HCT116 (cell line): ENCODE results near the gene MEIOSIN. TPM values are rescaled to one million over a fixed set of nuclear protein-coding genes. Genes with fewer than 3 reads are reported as not detected.
A peak's percentile ranks its signal among the peaks of the same experiment; 100 is the strongest.

Experiments used
- ATAC-seq: fragments of 200-7000 bp; cut with Tn5 transposase; 2 replicates; pipeline ENCODE4 v1.9.1; 2020; ENCODE audit warnings: mild to moderate bottlenecking, moderate library complexity
- BruUV-seq: library from RNA; stranded (reverse); fragments of 400-500 nt; replicated peaks from 2 replicates; lab custom pipeline; 2021; lab: Mats Ljungman, UMichigan
- CTCF ChIA-PET: fragments of 300-600 bp; sonication (Branson Sonifier 250); formaldehyde crosslinking; loops from one replicate; lab custom pipeline; 2021; ENCODE audit warnings: antibody characterized with exemption; lab: Charles Lee
- POLR2A ChIA-PET: fragments of 300-600, 350-600 bp; sonication (Branson Sonifier 250); formaldehyde crosslinking; loops from one replicate; lab custom pipeline; 2021; ENCODE audit warnings: antibody characterized with exemption; lab: Charles Lee
- RAD21 ChIA-PET, 2 experiments: fragments of 300-600 bp; sonication (Branson Sonifier 250); formaldehyde crosslinking; loops; one replicate each; lab custom pipeline; 2023; ENCODE audit warnings: low total read pairs in 2 of 2; ENCODE audit not compliant: uncharacterized antibody in 2 of 2, unreplicated experiment in 2 of 2, low non-redundant PET in 1 of 2; lab: Charles Lee
- DNase-seq: peaks from one replicate; pipeline ENCODE4 v3.0.0-alpha.2; 2010; ENCODE audit warnings: low read depth, low spot score
- H2AFZ ChIP-seq: fragments of 200-600 bp; shearing (Covaris generic), sonication (generic); 2 replicates; pipeline ENCODE4 v1.6.1; 2017; ENCODE audit warnings: low read depth, mixed run types, mixed read lengths, antibody characterized with exemption, low read length; ENCODE audit not compliant: poor library complexity, severe bottlenecking
- H3K27ac ChIP-seq: 2 replicates; pipeline ENCODE4 v1.5.1; 2012; ENCODE audit warnings: low read depth, low read length
- H3K27me3 ChIP-seq: fragments of 200-600 bp; sonication (generic); 2 replicates; pipeline ENCODE4 v1.6.1; 2016; ENCODE audit warnings: mixed run types, low read length, mixed read lengths; ENCODE audit not compliant: insufficient read depth
- H3K36me3 ChIP-seq, 2 experiments: fragments of 200-500 bp in 1 of 2; fragments of 200-600 bp in 1 of 2; sonication (Bioruptor generic) in 1 of 2; sonication (generic) in 1 of 2; 2 replicates each; pipeline versions ENCODE4 v1.5.1 to v1.6.1; 2014 to 2016; ENCODE audit warnings: low read length in 2 of 2, inconsistent platforms in 1 of 2, mixed read lengths in 1 of 2, mixed run types in 1 of 2; ENCODE audit not compliant: insufficient read depth in 2 of 2, control insufficient read depth in 1 of 2
- H3K4me1 ChIP-seq, 2 experiments: fragments of 200-600 bp in 1 of 2; sonication (generic) in 1 of 2; 2 replicates each; pipeline versions ENCODE4 v1.5.1 to v1.6.1; 2012 to 2017; ENCODE audit warnings: low read length in 2 of 2, inconsistent platforms in 1 of 2, mild to moderate bottlenecking in 1 of 2, mixed read lengths in 1 of 2, mixed run types in 1 of 2, moderate library complexity in 1 of 2; ENCODE audit not compliant: insufficient read depth in 2 of 2, control insufficient read depth in 1 of 2
- H3K4me2 ChIP-seq: fragments of 200-600 bp; sonication (generic); 2 replicates; pipeline ENCODE4 v1.6.1; 2017; ENCODE audit warnings: mixed run types, low read length, mixed read lengths
- H3K4me3 ChIP-seq, 2 experiments: fragments of 200-600 bp in 1 of 2; sonication (generic) in 1 of 2; replicated peaks in 1 of 2; 2 replicates each; pipeline ENCODE4 v1.5.1; 2011 to 2016; ENCODE audit warnings: low read length in 2 of 2, control low read depth in 1 of 2, low read depth in 1 of 2, mild to moderate bottlenecking in 1 of 2, mixed read lengths in 1 of 2, mixed run types in 1 of 2
- H3K79me2 ChIP-seq: fragments of 200-600 bp; sonication (generic); 2 replicates; pipeline ENCODE4 v1.6.1; 2017; ENCODE audit warnings: mild to moderate bottlenecking, mixed run types, low read length, moderate library complexity, mixed read lengths; ENCODE audit not compliant: insufficient read depth
- H3K9ac ChIP-seq: fragments of 200-600 bp; sonication (generic); 2 replicates; pipeline ENCODE4 v1.6.1; 2016; ENCODE audit warnings: low read length, mixed read lengths
- H3K9me2 ChIP-seq: fragments of 200-600 bp; sonication (generic), shearing (Covaris generic); 2 replicates; pipeline ENCODE4 v1.6.1; 2017; ENCODE audit warnings: mixed run types, mild to moderate bottlenecking, moderate library complexity; ENCODE audit not compliant: insufficient read depth
- H3K9me3 ChIP-seq, 2 experiments: fragments of 200-500 bp in 1 of 2; fragments of 200-600 bp in 1 of 2; sonication (Bioruptor generic) in 1 of 2; sonication (generic) in 1 of 2; 2 replicates each; pipeline ENCODE4 v1.6.1; 2014 to 2017; ENCODE audit warnings: low read length in 2 of 2, mixed read lengths in 2 of 2, inconsistent platforms in 1 of 2, low read depth in 1 of 2, mild to moderate bottlenecking in 1 of 2, mixed run types in 1 of 2, moderate library complexity in 1 of 2; ENCODE audit not compliant: control insufficient read depth in 1 of 2, insufficient read depth in 1 of 2
- H4K20me1 ChIP-seq: fragments of 200-600 bp; sonication (generic), shearing (Covaris generic); 2 replicates; pipeline ENCODE4 v1.6.1; 2017; ENCODE audit warnings: mixed run types, mild to moderate bottlenecking, moderate library complexity; ENCODE audit not compliant: insufficient read depth
- CBX3 ChIP-seq: IDR thresholded peaks from 2 replicates; pipeline ENCODE4 v1.6.1; 2012; ENCODE audit warnings: low read depth
- EGR1 ChIP-seq: IDR thresholded peaks from 2 replicates; pipeline ENCODE4 v1.6.1; 2012; ENCODE audit warnings: low read depth
- EZH2 ChIP-seq: fragments of 200-600 bp; sonication (generic); IDR thresholded peaks from 2 replicates; pipeline ENCODE4 v1.6.1; 2017; ENCODE audit warnings: antibody characterized with exemption, mixed run types
- EZH2phosphoT487 ChIP-seq: fragments of 200-600 bp; IDR thresholded peaks from 2 replicates; pipeline ENCODE4 v1.6.1; 2018; ENCODE audit warnings: antibody characterized with exemption, borderline replicate concordance
- FOSL1 ChIP-seq: IDR thresholded peaks from 2 replicates; pipeline ENCODE4 v1.6.1; 2012; ENCODE audit warnings: low read depth
- JUND ChIP-seq: IDR thresholded peaks from 2 replicates; pipeline ENCODE4 v1.6.1; 2012
- MAX ChIP-seq: IDR thresholded peaks from 2 replicates; pipeline ENCODE4 v1.6.1; 2012
- POLR2A ChIP-seq: IDR thresholded peaks from 2 replicates; pipeline ENCODE4 v1.7.0; 2011; ENCODE audit warnings: borderline replicate concordance; ENCODE audit not compliant: insufficient read depth, insufficient read length; ENCODE audit errors: extremely low read depth
- POLR2AphosphoS5 ChIP-seq: IDR thresholded peaks from 2 replicates; pipeline ENCODE4 v1.6.1; 2011; ENCODE audit warnings: mild to moderate bottlenecking, low read depth, low read length, moderate library complexity
- RAD21 ChIP-seq: IDR thresholded peaks from 2 replicates; pipeline ENCODE4 v1.6.1; 2012; ENCODE audit warnings: low read depth, mild to moderate bottlenecking
- SIN3A ChIP-seq: IDR thresholded peaks from 2 replicates; pipeline ENCODE4 v1.6.1; 2012; ENCODE audit warnings: low read depth
- SRF ChIP-seq: IDR thresholded peaks from 2 replicates; pipeline ENCODE4 v1.6.1; 2012; ENCODE audit warnings: low read depth
- ZBTB33 ChIP-seq: IDR thresholded peaks from 2 replicates; pipeline ENCODE4 v1.6.1; 2011; ENCODE audit warnings: mild to moderate bottlenecking, low read length, moderate library complexity; ENCODE audit not compliant: insufficient replicate concordance; ENCODE audit errors: extremely low read depth
- ZFX ChIP-seq: fragments of 450-650 bp; IDR thresholded peaks from 2 replicates; pipeline ENCODE4 v1.6.1; 2017
- ZNF274 ChIP-seq: fragments of 200-500 bp; sonication (Bioruptor generic); IDR thresholded peaks from 2 replicates; pipeline ENCODE4 v1.6.1; 2014; ENCODE audit warnings: mild to moderate bottlenecking, low read depth, low read length, inconsistent platforms
- intact Hi-C: fragments of 100-400 bp; cut with micrococcal nuclease; formaldehyde crosslinking; loops from 2 replicates; pipeline ENCODE4 v1.10.0; 2022
- total RNA-seq: library from RNA; stranded (reverse); gene quantifications from one replicate; pipeline ENCODE4 v1.2.1, GENCODE V29; 2021; ENCODE audit not compliant: unreplicated experiment
- TF ChIP-seq, protein P1 (sequence below): IDR thresholded peaks from 2 replicates; pipeline ENCODE4 v1.6.1; 2012; ENCODE audit warnings: low read depth

MEIOSIN gene
- total RNA-seq, 1 experiment from 2014 or later = 2.1 TPM

DNA sequence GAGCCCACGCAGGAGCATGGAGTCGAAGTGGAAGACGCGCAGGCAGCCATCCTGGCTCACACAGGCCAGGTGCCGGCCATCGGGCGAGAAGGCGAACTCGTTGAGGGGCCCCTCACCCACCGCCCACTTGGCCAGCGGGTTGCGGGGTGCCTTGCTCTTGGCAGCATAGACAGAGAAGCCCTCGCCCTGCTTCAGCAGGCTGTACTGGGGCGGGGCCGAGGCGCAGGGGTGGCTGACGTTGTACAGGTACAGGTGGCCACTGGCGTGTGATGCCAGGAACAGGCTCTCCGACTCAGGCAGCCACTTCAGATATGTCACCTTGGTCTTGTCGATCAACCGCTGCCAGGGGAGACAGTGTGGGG, 53.3 kb downstream of the MEIOSIN start:
- no peak overlapping the region for H3K27ac ChIP-seq
- CTCF ChIA-PET = no interaction called here
- no peaks in the 10 kb centered on the region for H3K27me3 ChIP-seq
- no peak overlapping the region for H3K4me3 ChIP-seq
- H3K4me2 ChIP-seq = no peak overlapping the region
- intact Hi-C loops = no loop called here
- POLR2A ChIA-PET = no interaction called here
- H4K20me1 ChIP-seq = no peaks in the 10 kb centered on the region
- peaks cover 25 to 37% of the 10 kb centered on the region in 2 experiments for H3K4me1 ChIP-seq
- TF ChIP-seq CBX3 (no peak), EZH2phosphoT487 (no peak), JUND (no peak)
- no peak overlapping the region for H3K9ac ChIP-seq
- H3K9me3 ChIP-seq = no peaks in the 10 kb centered on the region
- peaks cover 11% of the 10 kb centered on the region for H3K79me2 ChIP-seq
- RAD21 ChIA-PET = no interaction called here
- no peak for ATAC-seq
- no peaks in the 10 kb centered on the region for H3K9me2 ChIP-seq
- H3K36me3 ChIP-seq = peaks cover 10 to 13% of the 10 kb centered on the region in 2 experiments; a peak in 3 of 4 replicates
- H2AFZ ChIP-seq = no peak overlapping the region
- BruUV-seq = no TSS peak
- DNase-seq = no peak

GRCh38 chr19:45789035-45789786, 56.0 kb downstream of the MEIOSIN start:
- Histone ChIP-seq H3K36me3 (peaks cover 10 to 13% of the 10 kb centered on the region in 2 experiments; a peak in 3 of 4 replicates), H3K4me1 (peaks cover 12 to 21% of the 10 kb centered on the region in 2 experiments; a peak in 3 of 4 replicates)
- TF ChIP-seq ZNF274 = no peak
- no peak for TF ChIP-seq FOSL1
- TF ChIP-seq SRF = no peak
- TF ChIP-seq, protein P1, sequence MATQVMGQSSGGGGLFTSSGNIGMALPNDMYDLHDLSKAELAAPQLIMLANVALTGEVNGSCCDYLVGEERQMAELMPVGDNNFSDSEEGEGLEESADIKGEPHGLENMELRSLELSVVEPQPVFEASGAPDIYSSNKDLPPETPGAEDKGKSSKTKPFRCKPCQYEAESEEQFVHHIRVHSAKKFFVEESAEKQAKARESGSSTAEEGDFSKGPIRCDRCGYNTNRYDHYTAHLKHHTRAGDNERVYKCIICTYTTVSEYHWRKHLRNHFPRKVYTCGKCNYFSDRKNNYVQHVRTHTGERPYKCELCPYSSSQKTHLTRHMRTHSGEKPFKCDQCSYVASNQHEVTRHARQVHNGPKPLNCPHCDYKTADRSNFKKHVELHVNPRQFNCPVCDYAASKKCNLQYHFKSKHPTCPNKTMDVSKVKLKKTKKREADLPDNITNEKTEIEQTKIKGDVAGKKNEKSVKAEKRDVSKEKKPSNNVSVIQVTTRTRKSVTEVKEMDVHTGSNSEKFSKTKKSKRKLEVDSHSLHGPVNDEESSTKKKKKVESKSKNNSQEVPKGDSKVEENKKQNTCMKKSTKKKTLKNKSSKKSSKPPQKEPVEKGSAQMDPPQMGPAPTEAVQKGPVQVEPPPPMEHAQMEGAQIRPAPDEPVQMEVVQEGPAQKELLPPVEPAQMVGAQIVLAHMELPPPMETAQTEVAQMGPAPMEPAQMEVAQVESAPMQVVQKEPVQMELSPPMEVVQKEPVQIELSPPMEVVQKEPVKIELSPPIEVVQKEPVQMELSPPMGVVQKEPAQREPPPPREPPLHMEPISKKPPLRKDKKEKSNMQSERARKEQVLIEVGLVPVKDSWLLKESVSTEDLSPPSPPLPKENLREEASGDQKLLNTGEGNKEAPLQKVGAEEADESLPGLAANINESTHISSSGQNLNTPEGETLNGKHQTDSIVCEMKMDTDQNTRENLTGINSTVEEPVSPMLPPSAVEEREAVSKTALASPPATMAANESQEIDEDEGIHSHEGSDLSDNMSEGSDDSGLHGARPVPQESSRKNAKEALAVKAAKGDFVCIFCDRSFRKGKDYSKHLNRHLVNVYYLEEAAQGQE = no peak
- no peak for TF ChIP-seq ZBTB33
- TF ChIP-seq EGR1 = no peak
- no peak for TF ChIP-seq EZH2
- TF ChIP-seq POLR2A = no peak
- TF ChIP-seq MAX = no peak
- TF ChIP-seq POLR2AphosphoS5 = no peak
- no peak for TF ChIP-seq SIN3A
- no peak for TF ChIP-seq ZFX
- TF ChIP-seq RAD21 = no peak

More at GRCh38 chr19:45789035-45789786, 56.0 kb downstream of the MEIOSIN start:
- ChIA-PET POLR2A (interaction anchor here (0.6 to 1.5 kb wide), 2 partner anchors 25 to 312 kb away, joined by 3 read pairs; no protein-coding TSS in a partner anchor), RAD21 (no interaction called here), CTCF (no interaction called here)
- Histone ChIP-seq H3K27ac (no peak overlapping the region), H3K9ac (no peak overlapping the region), H3K79me2 (peaks cover 19% of the 10 kb centered on the region), H3K4me3 (no peak overlapping the region), H4K20me1 (no peaks in the 10 kb centered on the region), H3K9me2 (no peaks in the 10 kb centered on the region), H3K4me2 (no peak overlapping the region), H3K9me3 (no peaks in the 10 kb centered on the region), H2AFZ (no peak overlapping the region), H3K27me3 (no peaks in the 10 kb centered on the region)
- DNase-seq = no peak
- BruUV-seq = TSS peak; percentile 2
- intact Hi-C loops = no loop called here
- no peak for ATAC-seq
